Prostate gland (tissue), 2 donors: ENCODE results near the gene CCDC148.

Experiments
- CTCF ChIP-seq, 4 experiments: fragments of 200-600 bp in 2 of 4; fragments of 450-650 bp in 2 of 4; sonication (generic) in 2 of 4; IDR thresholded peaks; 1 replicate in 3 of 4; 2 replicates in 1 of 4; pipeline ENCODE4 v1.5.1; 2016 to 2019; ENCODE audit warnings: antibody characterized with exemption in 4 of 4, mild to moderate bottlenecking in 2 of 4, moderate library complexity in 2 of 4
- POLR2A ChIP-seq: fragments of 450-650 bp; IDR thresholded peaks from one replicate; pipeline ENCODE4 v1.6.1; 2016; ENCODE audit warnings: antibody characterized with exemption, mild to moderate bottlenecking

GRCh38 chr2:158129037-158129436 lies 327.5 kb downstream of the CCDC148 start:
- no peak for TF ChIP-seq POLR2A
- no peak for TF ChIP-seq CTCF (IDR thresholded peaks at IDR 0.05)
